ENCODE data around the gene CNN2.

GRCh38 chr19:1035998-1036621, 9.7 kb downstream of the CNN2 start:
- TF ChIP-seq POLR2A (IDR thresholded peaks at IDR 0.05; ENCODE audit: low read length) = no peak
- no peak for TF ChIP-seq GATA1 (IDR thresholded peaks at IDR 0.05; ENCODE audit: low read depth, low read length)
